HG03108 (cell line): Measurements from ENCODE around the gene HK1.

ENCODE experiments used
- ATAC-seq: cut with Tn5 transposase; IDR thresholded peaks from one replicate; pipeline ENCODE4 v1.9.1; 2021; ENCODE audit warnings: moderate library complexity; ENCODE audit not compliant: unreplicated experiment

HK1 gene

DNA sequence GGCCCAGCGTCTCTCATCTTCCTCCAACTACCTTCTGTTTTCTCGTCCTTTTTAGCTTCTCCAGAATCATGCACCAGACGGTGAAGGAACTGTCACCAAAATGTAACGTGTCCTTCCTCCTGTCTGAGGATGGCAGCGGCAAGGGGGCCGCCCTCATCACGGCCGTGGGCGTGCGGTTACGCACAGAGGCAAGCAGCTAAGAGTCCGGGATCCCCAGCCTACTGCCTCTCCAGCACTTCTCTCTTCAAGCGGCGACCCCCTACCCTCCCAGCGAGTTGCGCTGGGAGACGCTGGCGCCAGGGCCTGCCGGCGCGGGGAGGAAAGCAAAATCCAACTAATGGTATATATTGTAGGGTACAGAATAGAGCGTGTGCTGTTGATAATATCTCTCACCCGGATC, 122.6 kb downstream of the HK1 start:
- no peak for ATAC-seq

DNA sequence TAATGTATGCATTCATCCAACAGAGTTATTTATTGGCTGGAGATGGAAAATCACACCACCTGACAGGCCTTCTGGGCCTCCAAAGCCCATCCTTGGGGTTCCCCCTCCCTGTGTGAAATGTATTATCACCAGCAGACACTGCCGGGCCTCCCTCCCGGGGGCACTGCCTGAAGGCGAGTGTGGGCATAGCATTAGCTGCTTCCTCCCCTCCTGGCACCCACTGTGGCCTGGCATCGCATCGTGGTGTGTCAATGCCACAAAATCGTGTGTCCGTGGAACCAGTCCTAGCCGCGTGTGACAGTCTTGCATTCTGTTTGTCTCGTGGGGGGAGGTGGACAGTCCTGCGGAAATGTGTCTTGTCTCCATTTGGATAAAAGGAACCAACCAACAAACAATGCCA, 123.1 kb downstream of the HK1 start:
- ATAC-seq: no peak

GRCh38 chr10:69402386-69402785, 124.1 kb downstream of the HK1 start:
- ATAC-seq: no peak

DNA sequence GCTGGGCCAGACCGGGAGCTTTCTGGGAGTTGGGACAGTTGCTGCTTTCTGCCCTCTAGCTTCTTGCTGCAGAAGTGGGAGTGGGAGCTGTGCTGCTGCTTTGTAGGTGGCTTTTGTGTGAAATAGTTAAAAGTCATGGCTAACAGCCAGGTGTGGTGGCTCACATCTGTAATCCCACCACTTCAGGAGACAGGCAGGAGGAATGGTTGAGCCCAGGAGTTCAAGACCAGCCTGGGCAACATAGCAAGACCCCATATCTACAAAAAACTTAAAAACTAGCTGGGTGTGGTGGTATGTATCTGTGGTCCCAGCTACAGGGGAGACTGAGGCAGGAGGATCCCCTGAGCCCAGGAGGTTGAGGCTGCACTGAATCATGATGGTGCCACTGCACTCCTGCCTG, 124.8 kb downstream of the HK1 start:
- ATAC-seq: no peak

- ATAC-seq: no peak
Observed at GRCh38 chr10:69403519-69403918, 125.2 kb downstream of the HK1 start.

- ATAC-seq: no peak
Observed at GRCh38 chr10:69404786-69405185, 126.5 kb downstream of the HK1 start.

GRCh38 chr10:69405221-69405620, 126.9 kb downstream of the HK1 start:
- no peak for ATAC-seq

DNA sequence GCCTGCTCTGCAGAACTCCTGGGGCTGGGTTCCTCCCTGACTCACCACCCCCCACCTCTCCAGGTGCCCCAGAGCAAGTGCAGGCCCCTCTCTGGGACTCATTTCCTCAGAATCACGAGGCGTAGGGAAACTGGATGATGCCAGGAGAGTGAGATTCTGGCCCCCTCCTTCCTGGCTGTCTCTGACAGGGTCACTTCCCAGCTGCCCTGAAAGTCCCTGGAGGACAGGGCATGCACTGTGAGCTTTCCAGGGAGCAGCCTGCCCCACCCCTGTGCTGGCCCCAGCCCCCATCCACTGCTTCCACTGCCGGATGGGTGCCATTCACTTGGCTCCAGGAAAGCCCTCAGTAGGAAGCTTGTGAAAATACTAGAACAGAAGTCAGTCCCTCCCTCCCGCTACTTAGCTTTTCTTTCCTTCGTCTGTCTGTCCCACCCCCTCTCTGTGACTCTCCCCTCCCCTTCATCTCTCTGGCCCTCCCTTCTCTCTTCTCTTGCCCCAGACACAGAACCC, 128.1 kb downstream of the HK1 start:
- ATAC-seq: no peak

DNA sequence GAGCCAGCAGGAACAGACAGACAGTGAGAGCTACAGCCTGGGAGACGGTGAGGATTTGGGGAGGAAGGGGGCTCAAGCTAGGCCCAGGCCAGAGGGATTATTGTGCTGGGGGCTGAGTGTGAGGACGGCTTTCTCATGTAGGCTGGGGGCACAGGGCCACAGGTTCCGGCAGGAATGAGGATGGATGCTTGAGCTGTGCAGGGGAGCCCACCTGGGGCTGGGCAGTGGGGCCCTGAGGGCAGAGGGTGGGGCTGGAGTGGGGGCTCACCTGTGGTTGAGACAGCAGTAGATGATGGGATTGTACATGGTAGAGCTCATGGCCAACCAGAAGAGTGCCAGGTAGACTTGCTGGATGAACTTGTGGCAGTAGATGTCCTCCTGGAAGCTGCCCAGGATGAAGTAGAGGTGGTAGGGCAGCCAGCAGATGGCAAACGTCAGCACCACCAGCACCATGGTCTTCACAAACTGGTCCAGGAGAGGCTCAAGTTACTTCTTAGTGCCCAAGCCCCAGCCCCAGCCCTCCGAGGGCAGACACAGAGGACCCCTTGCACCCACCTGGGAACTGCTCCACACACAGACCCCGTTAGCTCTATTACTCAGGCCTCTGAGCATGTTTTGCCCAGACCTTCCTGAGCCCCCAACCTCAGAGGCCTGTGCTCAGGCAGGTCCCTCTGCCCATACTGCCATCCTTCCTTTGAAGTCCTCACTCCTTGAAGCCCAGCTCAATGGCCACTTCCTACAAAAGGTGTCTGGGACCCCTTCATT, 128.7 kb downstream of the HK1 start:
- no peak for ATAC-seq

- ATAC-seq: no peak
Observed at GRCh38 chr10:69407621-69408301, 129.5 kb downstream of the HK1 start.

DNA sequence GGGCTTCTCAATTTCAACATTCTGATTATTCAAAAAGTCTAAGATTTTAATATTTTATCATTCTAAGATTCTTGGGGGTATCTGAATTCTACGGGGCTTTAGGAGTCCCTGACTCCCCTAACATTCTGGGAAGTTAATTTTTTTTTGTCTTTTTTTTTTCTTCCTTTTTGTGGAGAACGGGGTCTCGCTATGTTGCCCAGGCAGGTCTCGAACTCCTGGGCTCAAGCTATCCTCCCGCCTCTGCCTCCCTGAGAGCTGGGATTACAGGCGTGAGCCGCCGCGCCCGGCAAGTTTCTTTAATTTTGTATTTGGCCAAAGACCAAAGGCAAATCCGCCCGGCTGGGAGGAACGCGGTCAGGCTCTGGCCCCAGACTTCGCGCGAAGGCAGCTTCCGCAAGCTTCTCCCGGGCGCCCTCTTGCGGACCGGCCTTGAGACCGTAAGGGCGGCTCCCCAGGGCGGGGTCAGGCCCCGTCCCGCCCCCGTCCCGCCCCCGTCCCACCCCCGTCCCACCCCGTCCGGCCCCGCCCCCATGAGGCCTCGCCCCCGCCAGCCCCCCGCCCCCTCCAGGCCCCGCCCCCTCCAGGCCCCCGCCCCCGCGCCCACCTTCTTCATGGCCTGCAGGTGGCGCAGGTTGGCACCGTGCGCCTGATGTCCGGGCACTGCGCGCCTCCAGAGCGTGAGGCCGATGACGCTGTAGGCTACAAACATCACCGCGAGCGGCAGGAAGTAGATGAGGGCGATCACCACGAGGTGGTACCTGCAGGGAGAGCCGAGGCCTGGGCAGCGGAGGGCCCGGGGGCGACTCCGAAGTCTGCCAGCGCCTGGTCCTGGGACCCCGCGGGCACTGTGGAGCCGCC, 130.3 kb downstream of the HK1 start:
- peak; percentile 77 for ATAC-seq

DNA sequence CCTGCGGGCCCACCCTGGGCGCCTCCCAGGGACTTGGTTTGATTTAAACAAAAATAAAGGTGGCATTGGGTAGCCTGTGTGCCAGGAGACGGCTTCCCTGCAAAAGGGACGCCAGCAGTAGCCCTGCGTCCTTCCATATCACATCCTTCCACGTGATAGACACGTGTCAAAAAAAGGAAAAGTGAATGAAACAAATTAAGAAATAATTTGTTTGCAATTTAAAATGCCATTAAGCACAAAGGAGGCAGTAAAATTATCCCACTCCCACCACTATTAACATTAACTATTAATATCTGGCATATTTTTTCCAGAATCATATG, 130.8 kb downstream of the HK1 start:
- no peak for ATAC-seq

GRCh38 chr10:69409968-69410367, 131.7 kb downstream of the HK1 start:
- ATAC-seq: no peak

DNA sequence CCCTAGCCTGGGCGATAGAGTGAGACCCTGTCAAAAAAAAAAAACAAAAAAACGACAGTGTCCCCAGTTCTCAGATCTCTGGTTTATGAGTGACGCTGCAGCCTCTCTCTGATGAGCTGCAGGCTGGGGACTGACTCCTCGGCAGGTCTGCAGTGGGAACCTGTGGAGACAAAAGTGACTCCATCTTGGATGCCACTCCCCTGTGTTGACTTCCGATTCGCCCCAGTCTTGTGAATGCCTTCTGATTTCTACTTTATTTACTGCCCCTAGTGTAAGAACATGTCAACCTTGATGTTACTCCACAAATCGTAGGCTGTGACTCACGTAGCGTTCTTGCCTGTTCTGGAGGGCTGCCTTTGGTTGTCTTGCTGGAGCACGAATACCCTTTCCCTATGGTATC, 132.2 kb downstream of the HK1 start:
- ATAC-seq: no peak

DNA sequence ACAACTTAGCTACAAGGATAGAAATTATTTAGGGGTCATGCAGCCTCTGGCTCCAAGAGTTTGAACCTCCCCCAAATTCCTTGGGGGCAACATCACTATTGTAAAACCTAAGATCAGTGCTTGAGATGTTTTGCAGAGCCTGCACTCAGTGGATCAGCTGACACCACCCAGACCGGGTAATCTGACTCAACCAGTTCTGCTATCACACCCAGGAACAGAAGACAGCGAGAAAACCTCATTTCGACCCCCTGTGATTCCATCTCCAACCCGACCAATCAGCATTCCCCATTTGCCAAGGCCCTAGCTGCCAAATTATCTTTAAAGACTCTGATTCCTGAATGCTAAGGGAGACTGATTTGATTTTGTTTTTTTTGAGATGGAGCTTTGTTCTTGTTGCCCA, 133.2 kb downstream of the HK1 start:
- no peak for ATAC-seq

DNA sequence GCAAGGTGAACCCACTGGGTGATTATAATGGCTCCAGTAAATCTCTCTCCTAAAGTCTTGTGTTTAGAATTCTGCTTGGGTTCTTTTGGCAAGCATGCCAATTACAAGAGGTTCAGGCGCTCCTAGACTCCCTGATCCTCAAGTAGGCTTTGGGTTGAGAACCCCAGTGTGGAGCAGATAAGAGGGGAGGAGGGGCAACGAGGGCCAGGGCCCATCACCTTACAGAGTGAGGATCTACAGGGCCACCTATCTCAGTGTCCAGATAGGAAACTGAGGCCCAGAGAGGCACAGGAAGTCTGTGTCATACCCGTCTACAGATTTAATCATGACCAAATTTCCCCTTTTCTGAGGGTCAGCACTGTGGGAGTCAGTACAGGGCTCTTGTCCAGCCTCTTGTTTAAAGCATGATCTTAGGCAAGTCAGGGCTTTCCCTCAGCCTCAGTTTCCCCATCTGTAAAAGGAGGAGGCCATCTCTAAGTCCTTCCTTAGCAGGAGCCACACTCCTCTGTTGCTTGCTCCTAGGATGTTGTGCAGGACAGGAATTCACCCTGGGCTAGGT, 134.0 kb downstream of the HK1 start:
- ATAC-seq: no peak

DNA sequence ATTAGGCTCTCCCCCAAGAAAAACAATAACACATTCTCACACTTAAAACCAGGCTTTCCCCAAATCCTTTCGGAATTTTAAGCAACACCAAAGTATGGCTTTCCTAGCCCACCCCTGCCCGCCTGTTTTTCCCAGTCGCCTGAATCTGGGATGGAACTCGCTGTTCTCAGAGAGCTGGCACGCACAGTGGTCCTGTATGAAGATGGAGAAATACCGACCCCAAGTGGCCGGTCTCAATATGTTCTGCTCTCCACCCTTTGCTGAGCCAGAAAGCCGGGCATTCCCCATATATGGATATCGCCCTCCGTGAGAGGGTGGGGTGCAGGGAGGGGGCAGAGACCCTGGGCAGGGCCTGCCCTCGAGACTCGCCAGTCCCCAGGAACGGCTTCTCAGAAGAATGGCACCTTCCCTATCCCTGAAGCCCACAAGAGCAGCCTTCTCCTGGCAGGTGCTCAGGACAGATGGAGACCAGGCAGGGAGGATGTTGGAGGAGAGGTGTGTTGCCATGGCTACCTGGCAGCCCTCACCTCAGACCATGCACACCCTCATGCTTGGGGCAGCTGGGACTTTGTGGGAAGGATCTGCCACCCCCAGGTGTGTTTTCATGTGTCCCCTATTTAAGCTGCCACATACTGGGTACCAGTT, 135.0 kb downstream of the HK1 start:
- ATAC-seq: no peak

DNA sequence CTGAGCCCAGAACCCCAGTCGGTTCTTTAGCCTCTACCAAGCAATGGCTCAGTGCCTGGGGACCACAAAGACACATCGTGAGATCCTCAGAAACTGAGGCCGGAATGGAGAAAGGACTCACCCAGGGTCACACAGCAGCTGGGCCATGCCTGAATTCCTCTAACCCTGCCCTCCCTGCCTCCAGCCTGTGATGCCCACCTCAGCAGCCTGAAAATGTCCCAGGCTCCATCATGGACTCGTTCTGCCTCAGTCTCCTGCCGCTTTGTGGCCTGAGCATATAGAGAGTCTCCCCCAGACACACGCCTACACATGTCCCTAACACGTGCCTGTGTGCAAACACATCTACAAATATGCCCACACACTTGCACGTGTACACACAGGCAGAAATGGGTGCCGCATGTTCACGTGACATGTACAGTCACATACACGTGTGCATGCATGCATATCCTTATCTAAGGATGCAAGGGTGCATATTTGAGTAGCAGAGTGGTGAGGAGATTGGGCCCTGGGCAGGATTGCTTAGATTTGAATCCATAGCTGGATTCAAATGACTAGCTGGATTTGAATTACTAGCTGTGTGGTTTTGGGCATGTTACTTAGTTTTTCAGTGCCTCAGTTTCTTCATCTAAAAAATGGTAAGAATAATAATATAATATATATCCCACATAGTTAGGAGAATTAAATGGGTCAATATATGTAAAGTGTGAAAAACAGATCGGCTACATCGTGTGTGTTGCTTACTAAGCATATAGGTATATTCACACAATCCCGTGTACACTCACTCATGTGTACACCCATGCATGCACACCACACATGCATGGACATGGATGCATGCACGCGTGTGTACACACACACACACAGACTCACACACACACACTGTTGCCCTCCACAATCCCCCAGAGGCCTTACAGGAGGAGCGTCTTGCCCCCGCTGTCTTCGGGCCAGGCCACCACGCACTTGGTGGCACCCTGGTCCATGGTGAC, 136.0 kb downstream of the HK1 start:
- no peak for ATAC-seq

DNA sequence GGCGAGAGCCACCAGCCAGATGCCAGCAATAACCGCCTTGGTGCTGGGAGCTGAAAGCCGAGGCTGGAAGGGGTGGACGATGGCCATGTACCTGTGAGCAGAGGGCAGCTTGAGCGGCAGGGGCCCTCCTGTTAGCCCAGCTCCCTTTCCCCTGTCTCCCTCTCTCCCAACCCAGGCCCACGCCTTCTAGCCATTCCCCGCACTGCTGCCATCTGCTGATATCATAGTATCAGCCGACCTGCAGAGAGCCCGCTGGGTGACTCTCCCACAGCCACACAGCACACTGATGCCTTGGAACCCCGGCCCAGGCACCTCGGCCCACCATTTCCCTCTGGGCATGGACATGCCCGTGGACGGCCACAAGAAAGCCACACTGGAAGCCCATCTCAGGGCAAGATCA, 136.8 kb downstream of the HK1 start:
- no peak for ATAC-seq

- no peak for ATAC-seq
Observed at GRCh38 chr10:69415951-69416350, 137.7 kb downstream of the HK1 start.
